Endothelial cell of umbilical vein (primary cell): ENCODE results near the gene ZC3H18. TPM values are rescaled to one million over a fixed set of nuclear protein-coding genes. Genes with fewer than 3 reads are reported as not detected.

Source experiments
- BruUV-seq: library from RNA; stranded (reverse); fragments of 400-500 nt; replicated peaks from 2 replicates; lab custom pipeline; 2021; lab: Mats Ljungman, UMichigan
- CTCF ChIA-PET: fragments of 300-600, 350-600 bp; sonication (Branson Sonifier 250); formaldehyde crosslinking; loops from one replicate; lab custom pipeline; 2021; ENCODE audit warnings: antibody characterized with exemption, inconsistent platforms; lab: Charles Lee
- POLR2A ChIA-PET: fragments of 300-600, 350-600 bp; sonication (Branson Sonifier 250); formaldehyde crosslinking; loops from one replicate; lab custom pipeline; 2021; ENCODE audit warnings: antibody characterized with exemption, inconsistent platforms; lab: Charles Lee
- DNase-seq: peaks from one replicate; pipeline ENCODE4 v3.0.0-alpha.2; 2011; ENCODE audit warnings: low read depth, low spot score
- FAIRE-seq: peaks from 2 replicates; lab custom pipeline; 2011; peaks lifted over from hg19 to GRCh38; lab: Jason Lieb, UNC
- H2AFZ ChIP-seq: 2 replicates; pipeline ENCODE4 v1.6.0; 2012; ENCODE audit warnings: low read depth, low read length, control low read depth, inconsistent platforms
- H3K27ac ChIP-seq: 2 replicates; pipeline ENCODE4 v1.5.1; 2011; ENCODE audit warnings: low read depth, mild to moderate bottlenecking, control low read depth, low read length, moderate library complexity; ENCODE audit not compliant: insufficient read depth
- H3K27me3 ChIP-seq, 2 experiments: 2 replicates each; pipeline versions ENCODE4 v1.6.0 to v1.6.1; 2011; ENCODE audit warnings: low read length in 2 of 2, mixed read lengths in 1 of 2; ENCODE audit not compliant: control insufficient read depth in 2 of 2, insufficient read depth in 2 of 2
- H3K36me3 ChIP-seq, 2 experiments: 2 replicates in 1 of 2; 3 replicates in 1 of 2; pipeline ENCODE4 v1.5.1; 2011; ENCODE audit warnings: low read length in 2 of 2, mild to moderate bottlenecking in 1 of 2, moderate library complexity in 1 of 2; ENCODE audit not compliant: control insufficient read depth in 2 of 2, insufficient read depth in 2 of 2; ENCODE audit errors: extremely low read depth in 1 of 2
- H3K4me1 ChIP-seq: 3 replicates; pipeline ENCODE4 v1.5.1; 2011; ENCODE audit warnings: mild to moderate bottlenecking, low read length; ENCODE audit not compliant: control insufficient read depth, insufficient read depth; ENCODE audit errors: extremely low read depth
- H3K4me2 ChIP-seq: 2 replicates; pipeline ENCODE4 v1.6.1; 2011; ENCODE audit warnings: low read length, control low read depth, mixed read lengths; ENCODE audit not compliant: insufficient read depth
- H3K4me3 ChIP-seq, 3 experiments: fragments of 200-600 bp in 1 of 3; sonication (generic), shearing (Covaris generic) in 1 of 3; replicated peaks in 1 of 3; 2 replicates each; pipeline ENCODE4 v1.5.1; 2011 to 2016; ENCODE audit warnings: control low read depth in 3 of 3, low read length in 3 of 3, mild to moderate bottlenecking in 2 of 3, inconsistent platforms in 1 of 3, low read depth in 1 of 3, moderate library complexity in 1 of 3; ENCODE audit not compliant: insufficient read depth in 1 of 3
- H3K79me2 ChIP-seq: 2 replicates; pipeline ENCODE4 v1.6.0; 2012; ENCODE audit warnings: low read length, inconsistent platforms; ENCODE audit not compliant: control insufficient read depth, insufficient read depth
- H3K9ac ChIP-seq: replicated peaks from 2 replicates; pipeline ENCODE3; 2011; ENCODE audit warnings: low read length, control low read depth; ENCODE audit not compliant: insufficient read depth; ENCODE audit errors: extremely low read depth
- H3K9me1 ChIP-seq: replicated peaks from 3 replicates; pipeline ENCODE4 v1.6.0; 2011; ENCODE audit warnings: mild to moderate bottlenecking, low read length; ENCODE audit not compliant: control insufficient read depth, insufficient read depth; ENCODE audit errors: extremely low read depth
- H3K9me3 ChIP-seq: replicated peaks from 2 replicates; pipeline ENCODE4 v1.5.1; 2012; ENCODE audit warnings: low read length, inconsistent platforms; ENCODE audit not compliant: control insufficient read depth, insufficient read depth
- H4K20me1 ChIP-seq: replicated peaks from 2 replicates; pipeline ENCODE3; 2011; ENCODE audit warnings: mild to moderate bottlenecking, low read length; ENCODE audit not compliant: control insufficient read depth, insufficient read depth; ENCODE audit errors: extremely low read depth
- CTCF ChIP-seq, 2 donors: IDR thresholded peaks; 1 replicate in 1 of 2; 2 replicates in 1 of 2; pipeline ENCODE4 v1.5.1; 2011; ENCODE audit warnings: low read length in 2 of 2, mild to moderate bottlenecking in 2 of 2, moderate library complexity in 2 of 2, control low read depth in 1 of 2, inconsistent platforms in 1 of 2, low read depth in 1 of 2; ENCODE audit not compliant: insufficient read depth in 1 of 2; ENCODE audit errors: extremely low read depth in 1 of 2
- EZH2 ChIP-seq: IDR thresholded peaks from 2 replicates; pipeline ENCODE4 v1.6.1; 2012; ENCODE audit warnings: borderline replicate concordance, low read depth, mild to moderate bottlenecking, moderate library complexity, low read length, inconsistent platforms; ENCODE audit not compliant: severe bottlenecking
- FOS ChIP-seq: IDR thresholded peaks from 2 replicates; pipeline ENCODE4 v1.6.1; 2011; ENCODE audit warnings: mild to moderate bottlenecking, low read length, moderate library complexity, borderline replicate concordance; ENCODE audit not compliant: insufficient read depth
- GATA2 ChIP-seq: IDR thresholded peaks from 2 replicates; pipeline ENCODE4 v1.7.0; 2011; ENCODE audit warnings: low read depth, mild to moderate bottlenecking, moderate library complexity, mixed read lengths, low read length; ENCODE audit not compliant: insufficient read length, insufficient read depth
- JUN ChIP-seq: IDR thresholded peaks from 2 replicates; pipeline ENCODE4 v1.6.1; 2011; ENCODE audit warnings: borderline replicate concordance, low read depth; ENCODE audit not compliant: insufficient read length, insufficient read depth
- MAX ChIP-seq: IDR thresholded peaks from 2 replicates; pipeline ENCODE4 v1.6.1; 2011; ENCODE audit not compliant: insufficient read depth, insufficient read length
- MYC ChIP-seq: IDR thresholded peaks from one replicate; pipeline ENCODE4 v1.6.1; 2011; ENCODE audit warnings: mild to moderate bottlenecking, low read depth, low read length
- POLR2A ChIP-seq: IDR thresholded peaks from 2 replicates; pipeline ENCODE4 v1.6.1; 2012; ENCODE audit warnings: low read depth, mild to moderate bottlenecking, control low read depth, low read length
- POLR2AphosphoS5 ChIP-seq: IDR thresholded peaks from 2 replicates; pipeline ENCODE4 v1.6.1; 2012; ENCODE audit warnings: low read depth, mild to moderate bottlenecking, control low read depth, low read length, moderate library complexity; ENCODE audit not compliant: insufficient read depth
- dilution Hi-C: fragments of 300-500 bp; cut with MboI; formaldehyde crosslinking; loops from one replicate; pipeline ENCODE4 v1.15.0; 2019; ENCODE audit warnings: low sequenced_read_pairs; ENCODE audit not compliant: extremely low pct_ligation_motif_present
- intact Hi-C: fragments of 100-400 bp; cut with micrococcal nuclease; formaldehyde crosslinking; loops from one replicate; pipeline ENCODE4 v1.10.0; 2022
- polyA plus RNA-seq, 4 experiments: library from polyadenylated mRNA; depleted of rRNA in 3 of 4; stranded (reverse) in 3 of 4; unstranded in 1 of 4; fragments of >200 nt; gene quantifications; 2 replicates each; pipeline versions ENCODE4 v1.2.1 to v1.2.3, GENCODE V29; 2011 to 2012; ENCODE audit warnings: missing spikeins in 1 of 4
- total RNA-seq: library from RNA; stranded (reverse); gene quantifications from 2 replicates; pipeline ENCODE4 v1.2.3, GENCODE V29; 2021

ZC3H18 gene
- total and polyA plus RNA-seq, 2 donors (not counting 3 experiments of a cell fraction or from before 2014, with no cell fraction given), result 12.1 to 52.8 TPM

GRCh38 chr16:88578446-88579313 is 8.5 kb downstream of the ZC3H18 start:
- Histone ChIP-seq H2AFZ (no peak overlapping the region), H3K9me3 (no peaks in the 10 kb centered on the region), H4K20me1 (no peaks in the 10 kb centered on the region), H3K9ac (no peak overlapping the region), H3K27ac (no peak overlapping the region), H3K4me3 (no peak overlapping the region), H3K4me2 (no peak overlapping the region), H3K36me3 (peaks cover 9 to 42% of the 10 kb centered on the region in 2 experiments), H3K9me1 (no peaks in the 10 kb centered on the region), H3K4me1 (no peaks in the 10 kb centered on the region), H3K27me3 (no peaks in the 10 kb centered on the region), H3K79me2 (peaks cover 51% of the 10 kb centered on the region)
- BruUV-seq, result no TSS peak
- TF ChIP-seq GATA2 (no peak), MYC (no peak), POLR2A (no peak), EZH2 (no peak), POLR2AphosphoS5 (no peak), JUN (no peak), FOS (no peak), MAX (no peak), CTCF (IDR thresholded peaks at IDR 0.05; ENCODE audit: extremely low read depth in 1 of 2, insufficient read depth in 1 of 2, low read depth in 1 of 2, low read length in 2 of 2) (no peak)
- ChIA-PET CTCF (no interaction called here), POLR2A (no interaction called here)
- DNase-seq (no peak), FAIRE-seq (no peak)
- intact Hi-C loops (no loop called here), dilution Hi-C loops (no loop called here)
